ENCODE data around the gene SLC25A4. TPM values are rescaled to one million over a fixed set of nuclear protein-coding genes. Genes with fewer than 3 reads are reported as not detected.

Gene SLC25A4
- total and polyA plus RNA-seq, 2 donors (not counting 3 experiments of a cell fraction or from before 2014, with no cell fraction given), result 13.5 to 13.7 TPM

GRCh38 chr4:185101354-185101890 lies 41.6 kb upstream of the SLC25A4 start:
- no peak overlapping the region for H3K9ac ChIP-seq (replicated peaks; ENCODE audit: extremely low read depth, insufficient read depth, low read length)
- H3K4me3 ChIP-seq (replicated peaks in 1 of 3; ENCODE audit: insufficient read depth in 1 of 3, low read depth in 1 of 3, low read length in 3 of 3), result no peak overlapping the region
- FAIRE-seq (no peak), DNase-seq (ENCODE audit: low read depth, low spot score) (no peak)
- H3K9me1 ChIP-seq (replicated peaks; ENCODE audit: control insufficient read depth, extremely low read depth, insufficient read depth, low read length), result no peaks in the 10 kb centered on the region
- no peak overlapping the region for H3K27ac ChIP-seq (ENCODE audit: insufficient read depth, low read depth, low read length)
- peaks cover 2 to 8% of the 10 kb centered on the region in 2 experiments for H3K27me3 ChIP-seq (ENCODE audit: control insufficient read depth in 2 of 2, insufficient read depth in 2 of 2, low read length in 2 of 2)
- no peaks in the 10 kb centered on the region for H3K79me2 ChIP-seq (ENCODE audit: control insufficient read depth, insufficient read depth, low read length)
- H3K36me3 ChIP-seq (ENCODE audit: control insufficient read depth in 2 of 2, extremely low read depth in 1 of 2, insufficient read depth in 2 of 2, low read length in 2 of 2), result no peaks in the 10 kb centered on the region
- H3K4me1 ChIP-seq (ENCODE audit: control insufficient read depth, extremely low read depth, insufficient read depth, low read length), result no peaks in the 10 kb centered on the region
- BruUV-seq (replicated peaks), result no TSS peak
- no peak overlapping the region for H3K4me2 ChIP-seq (ENCODE audit: insufficient read depth, low read length)
- intact Hi-C loops (cut with micrococcal nuclease), result no loop called here
- dilution Hi-C loops (cut with MboI; ENCODE audit: extremely low pct_ligation_motif_present, low sequenced_read_pairs), result no loop called here
- no peaks in the 10 kb centered on the region for H3K9me3 ChIP-seq (replicated peaks; ENCODE audit: control insufficient read depth, insufficient read depth, low read length)
- H2AFZ ChIP-seq (ENCODE audit: low read depth, low read length), result no peak overlapping the region
- CTCF ChIA-PET, result interaction anchor here (2.2 to 9.1 kb wide), 2 partner anchors 33 to 62 kb away, joined by 7 to 168 read pairs; no protein-coding TSS in a partner anchor
- H4K20me1 ChIP-seq (replicated peaks; ENCODE audit: control insufficient read depth, extremely low read depth, insufficient read depth, low read length), result no peaks in the 10 kb centered on the region
- no peak for TF ChIP-seq FOS (IDR thresholded peaks at IDR 0.05; ENCODE audit: borderline replicate concordance, insufficient read depth, low read length)
- TF ChIP-seq JUN (IDR thresholded peaks at IDR 0.05; ENCODE audit: borderline replicate concordance, insufficient read depth, insufficient read length, low read depth), result no peak
- POLR2A ChIA-PET, result no interaction called here

GRCh38 chr4:185104733-185105132 lies 38.3 kb upstream of the SLC25A4 start:
- H3K9me1 ChIP-seq (replicated peaks; ENCODE audit: control insufficient read depth, extremely low read depth, insufficient read depth, low read length), result no peaks in the 10 kb centered on the region
- no peak overlapping the region for H2AFZ ChIP-seq (ENCODE audit: low read depth, low read length)
- H3K9ac ChIP-seq (replicated peaks; ENCODE audit: extremely low read depth, insufficient read depth, low read length), result no peak overlapping the region
- H3K36me3 ChIP-seq (ENCODE audit: control insufficient read depth in 2 of 2, extremely low read depth in 1 of 2, insufficient read depth in 2 of 2, low read length in 2 of 2), result no peaks in the 10 kb centered on the region
- no TSS peak for BruUV-seq (replicated peaks)
- intact Hi-C loops (cut with micrococcal nuclease) (no loop called here), dilution Hi-C loops (cut with MboI; ENCODE audit: extremely low pct_ligation_motif_present, low sequenced_read_pairs) (no loop called here)
- H3K79me2 ChIP-seq (ENCODE audit: control insufficient read depth, insufficient read depth, low read length), result no peaks in the 10 kb centered on the region
- H4K20me1 ChIP-seq (replicated peaks; ENCODE audit: control insufficient read depth, extremely low read depth, insufficient read depth, low read length), result no peaks in the 10 kb centered on the region
- H3K4me1 ChIP-seq (ENCODE audit: control insufficient read depth, extremely low read depth, insufficient read depth, low read length), result no peaks in the 10 kb centered on the region
- POLR2A ChIA-PET, result no interaction called here
- H3K27me3 ChIP-seq (ENCODE audit: control insufficient read depth in 2 of 2, insufficient read depth in 2 of 2, low read length in 2 of 2), result peaks cover 2% of the 10 kb centered on the region in 2 experiments
- no peak overlapping the region for H3K4me2 ChIP-seq (ENCODE audit: insufficient read depth, low read length)
- DNase-seq (ENCODE audit: low read depth, low spot score) (no peak), FAIRE-seq (no peak)
- H3K27ac ChIP-seq (ENCODE audit: insufficient read depth, low read depth, low read length), result no peak overlapping the region
- H3K9me3 ChIP-seq (replicated peaks; ENCODE audit: control insufficient read depth, insufficient read depth, low read length), result no peaks in the 10 kb centered on the region
- CTCF ChIA-PET, result interaction anchor here (1.0 kb wide), 2 partner anchors 9 to 65 kb away, joined by 3 to 6 read pairs; no protein-coding TSS in a partner anchor
- TF ChIP-seq POLR2AphosphoS5 (IDR thresholded peaks at IDR 0.05; ENCODE audit: insufficient read depth, low read depth, low read length) (no peak), JUN (IDR thresholded peaks at IDR 0.05; ENCODE audit: borderline replicate concordance, insufficient read depth, insufficient read length, low read depth) (no peak), CTCF (IDR thresholded peaks at IDR 0.05; ENCODE audit: extremely low read depth in 1 of 2, insufficient read depth in 1 of 2, low read depth in 1 of 2, low read length in 2 of 2) (no peak), POLR2A (IDR thresholded peaks at IDR 0.05; ENCODE audit: low read depth, low read length) (no peak), EZH2 (IDR thresholded peaks at IDR 0.05; ENCODE audit: borderline replicate concordance, low read depth, low read length, severe bottlenecking) (no peak), MAX (IDR thresholded peaks at IDR 0.05; ENCODE audit: insufficient read depth, insufficient read length) (no peak), FOS (IDR thresholded peaks at IDR 0.05; ENCODE audit: borderline replicate concordance, insufficient read depth, low read length) (no peak), MYC (IDR thresholded peaks at IDR 0.05; ENCODE audit: low read depth, low read length) (no peak), GATA2 (IDR thresholded peaks at IDR 0.05; ENCODE audit: insufficient read depth, insufficient read length, low read depth, low read length) (no peak)
- no peak overlapping the region for H3K4me3 ChIP-seq (replicated peaks in 1 of 3; ENCODE audit: insufficient read depth in 1 of 3, low read depth in 1 of 3, low read length in 3 of 3)

All from endothelial cell of umbilical vein (primary cell).